Tongue (tissue), 2 donors: ENCODE measurements around the gene CCR4. TPM values are rescaled to one million over a fixed set of nuclear protein-coding genes. Genes with fewer than 3 reads are reported as not detected.
A peak's percentile ranks its signal among the peaks of the same experiment; 100 is the strongest.
"Not testable (repeated sequence)": the region's sequence is repeated elsewhere in the genome, so short reads cannot be mapped to it uniquely, and the experiment has no call there.

ENCODE experiments used
- DNase-seq: peaks from one replicate; pipeline ENCODE4 v3.0.0-alpha.2; 2015
- total RNA-seq: library from RNA; depleted of rRNA; stranded (reverse); fragments of >200 nt; gene quantifications from one replicate; pipeline ENCODE4 v1.2.3, GENCODE V29; 2014

CCR4 gene
- not detected for total RNA-seq

DNA sequence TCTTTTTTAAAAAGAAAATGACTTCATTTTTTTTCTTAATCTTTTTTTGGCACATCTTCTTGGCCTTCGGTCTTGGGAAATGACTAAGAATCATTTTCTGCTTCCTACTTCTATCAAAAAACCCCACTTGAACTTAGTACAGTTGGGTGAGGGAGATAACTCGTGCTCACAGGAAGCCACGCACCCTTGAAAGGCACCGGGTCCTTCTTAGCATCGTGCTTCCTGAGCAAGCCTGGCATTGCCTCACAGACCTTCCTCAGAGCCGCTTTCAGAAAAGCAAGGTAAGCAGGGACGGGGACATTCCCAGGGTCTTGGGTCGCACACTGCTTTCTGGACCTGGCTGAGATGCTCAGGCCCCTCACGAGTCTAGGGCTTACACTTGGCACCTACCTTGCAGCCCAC is at the start of gene CCR4:
Gene CCR4 (plus strand): TSS at position 235 of the 402 bp plus-strand sequence. CDS start 1,779 bp downstream, outside the sequence.
- DNase-seq, result no peak

DNA sequence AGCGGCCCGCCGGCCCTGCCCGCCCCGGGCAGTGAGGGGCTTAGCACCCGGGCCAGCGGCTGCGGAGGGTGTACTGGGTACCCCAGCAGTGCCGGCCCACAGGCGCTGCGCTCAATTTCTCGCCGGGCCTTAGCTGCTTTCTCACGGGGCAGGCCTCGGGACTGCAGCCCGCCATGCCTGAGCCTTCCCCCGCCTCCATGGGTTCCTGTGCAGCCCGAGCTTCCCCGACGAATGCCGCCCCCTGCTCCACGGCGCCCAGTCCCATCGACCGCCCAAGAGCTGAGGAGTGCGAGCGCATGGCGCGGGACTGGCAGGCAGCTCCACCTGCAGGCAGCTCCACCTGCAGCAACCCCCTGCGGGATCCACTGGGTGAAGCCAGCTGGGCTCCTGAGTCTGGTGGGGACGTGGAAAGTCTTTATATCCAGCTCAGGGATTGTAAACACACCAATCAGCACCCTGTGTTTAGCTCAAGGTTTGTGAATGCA is 48.5 kb upstream of the CCR4 start:
- peak; percentile 32 for DNase-seq

DNA sequence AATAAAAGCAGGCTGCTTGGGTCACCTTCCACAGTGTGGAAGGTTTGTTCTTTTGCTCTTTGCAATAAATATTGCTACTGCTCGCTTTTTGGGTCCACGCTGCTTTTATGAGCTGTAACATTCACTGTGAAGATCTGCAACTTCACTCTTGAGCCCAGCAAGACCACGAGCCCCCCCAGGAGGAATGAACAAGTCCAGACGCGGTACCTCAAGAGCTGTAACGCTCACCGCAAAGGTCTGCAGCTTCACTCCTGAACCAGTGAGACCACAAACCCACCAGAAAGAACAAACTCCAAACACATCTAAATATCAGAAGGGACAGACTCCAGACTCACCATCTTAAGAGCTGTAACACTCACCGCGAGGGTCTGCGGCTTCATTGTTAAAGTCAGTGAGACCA is 47.5 kb upstream of the CCR4 start:
- no peak for DNase-seq

DNA sequence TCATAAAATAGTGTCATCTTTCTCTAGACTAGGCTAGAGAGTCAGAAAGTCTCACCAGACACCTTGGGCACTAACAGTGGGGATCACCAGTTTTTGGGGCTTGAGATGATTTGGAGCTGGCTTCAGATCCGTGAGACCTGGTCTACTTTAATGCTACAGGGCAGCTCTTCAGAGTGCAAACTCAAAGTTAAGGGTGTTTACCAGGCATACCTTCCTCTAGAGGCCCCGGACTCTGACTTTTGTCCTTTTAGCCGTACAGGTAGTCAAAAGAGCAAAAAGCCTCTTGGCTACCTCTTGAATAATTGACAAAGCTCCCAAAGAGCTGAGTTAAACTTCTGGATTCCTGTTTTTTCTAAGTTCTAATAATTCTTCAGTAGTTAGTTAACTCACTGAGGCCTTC is 41.4 kb upstream of the CCR4 start:
- DNase-seq, result no peak

DNA sequence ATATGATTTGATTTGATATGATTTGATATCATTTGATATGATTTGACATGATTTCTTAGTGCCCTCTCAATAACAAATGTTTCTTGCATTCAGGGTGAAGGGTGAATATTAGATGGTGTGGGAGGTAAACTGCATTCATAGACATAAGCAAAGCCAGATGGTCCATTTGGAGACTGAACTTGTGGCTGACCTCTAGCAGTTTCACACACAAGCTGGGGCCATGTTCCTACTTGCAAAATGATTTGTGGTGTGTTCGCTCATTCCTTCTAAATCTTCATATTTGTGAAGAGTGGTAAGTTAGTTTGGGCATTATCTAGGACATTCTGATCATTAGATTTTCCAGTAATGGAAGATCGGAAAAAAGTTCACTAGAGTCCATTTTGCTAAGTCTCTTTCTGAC is 40.5 kb upstream of the CCR4 start:
- no peak for DNase-seq

DNA sequence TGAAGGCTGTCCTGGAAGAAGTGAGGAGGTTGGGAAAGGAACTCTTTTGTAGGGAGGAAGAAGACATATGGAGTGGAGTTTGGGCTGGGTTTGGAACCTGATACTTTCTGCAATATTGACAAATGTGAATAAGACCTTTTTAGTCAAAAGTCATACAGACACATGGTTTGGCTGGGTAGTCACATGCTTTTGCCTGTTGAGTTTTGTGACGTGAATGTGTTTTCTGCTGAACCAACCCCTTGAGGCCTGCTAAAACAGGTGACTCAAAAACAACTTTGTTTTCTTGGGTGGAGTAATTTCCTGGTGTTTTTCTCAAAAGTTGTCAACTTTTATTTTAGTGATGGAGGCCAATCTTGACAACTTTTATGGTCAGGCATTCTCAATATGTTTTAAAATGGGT is 39.4 kb upstream of the CCR4 start:
- DNase-seq, result no peak

DNA sequence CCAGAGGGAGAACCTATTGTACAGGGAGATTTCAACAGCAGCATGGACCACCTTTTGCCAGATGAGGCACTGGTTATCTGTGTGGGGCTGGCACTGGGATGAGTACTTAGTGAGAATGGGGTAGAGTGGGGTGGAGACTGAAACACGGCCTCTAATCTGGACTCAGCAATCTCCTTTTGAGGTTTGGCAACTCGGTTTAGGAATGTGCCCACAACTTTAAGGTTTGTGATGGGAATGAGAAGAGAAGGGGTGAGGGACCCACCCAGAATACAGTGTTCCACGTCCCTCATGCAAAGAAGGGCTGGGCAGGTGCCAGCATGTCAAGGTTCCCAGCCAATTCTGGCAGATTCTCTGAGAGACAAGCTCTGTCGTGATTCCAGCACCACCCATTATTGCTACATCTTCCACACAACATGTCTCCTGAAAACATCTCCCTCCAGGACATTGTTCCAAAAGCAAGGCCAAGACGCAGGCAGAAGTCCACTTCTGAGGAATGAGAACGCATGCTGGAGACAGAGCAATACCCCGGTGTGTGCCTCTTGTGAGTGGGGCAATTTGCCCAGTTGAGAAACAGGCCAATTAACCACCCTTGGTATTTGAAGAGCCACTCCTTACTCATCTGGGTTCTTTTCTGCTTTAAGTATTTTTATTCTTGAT is 37.5 kb upstream of the CCR4 start:
- DNase-seq, result peak; percentile 36

DNA sequence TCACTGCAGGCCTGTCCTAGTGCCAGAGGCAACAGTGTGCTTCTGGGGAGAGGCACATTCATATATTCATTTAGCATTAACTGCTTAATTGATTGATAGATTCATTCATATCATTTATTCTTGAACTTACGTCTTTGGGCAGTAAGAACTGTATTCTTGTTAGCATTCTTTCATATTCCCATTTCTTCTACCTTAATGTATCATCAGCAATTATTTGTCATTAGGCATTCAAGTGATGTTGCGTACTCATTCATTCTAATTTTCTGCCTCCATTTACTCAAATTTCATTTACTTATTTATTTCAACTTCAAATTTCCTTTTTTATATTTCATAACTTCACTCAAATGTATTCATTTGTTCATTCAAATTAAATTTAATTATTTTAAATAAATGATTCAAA is 31.5 kb upstream of the CCR4 start:
- DNase-seq, result no peak

DNA sequence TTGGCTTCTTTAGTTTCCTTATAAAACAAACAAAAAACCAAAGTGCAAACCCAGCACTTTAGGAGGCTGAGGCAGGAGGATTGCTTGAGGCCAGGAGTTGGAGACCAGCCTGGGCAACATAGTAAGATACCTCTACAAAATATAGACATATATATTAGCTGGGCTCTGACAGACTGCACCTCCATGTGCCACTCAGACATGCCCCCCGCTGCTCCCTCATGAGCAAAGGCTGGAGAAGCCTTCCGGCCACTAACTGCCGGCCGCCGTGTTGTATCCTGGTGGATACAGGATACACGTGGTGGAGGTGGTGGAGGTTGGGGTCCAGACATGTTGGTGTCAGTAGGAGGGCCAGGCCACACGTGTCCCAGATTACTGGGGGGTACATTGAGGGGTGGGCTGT is 29.4 kb upstream of the CCR4 start:
- no peak for DNase-seq

DNA sequence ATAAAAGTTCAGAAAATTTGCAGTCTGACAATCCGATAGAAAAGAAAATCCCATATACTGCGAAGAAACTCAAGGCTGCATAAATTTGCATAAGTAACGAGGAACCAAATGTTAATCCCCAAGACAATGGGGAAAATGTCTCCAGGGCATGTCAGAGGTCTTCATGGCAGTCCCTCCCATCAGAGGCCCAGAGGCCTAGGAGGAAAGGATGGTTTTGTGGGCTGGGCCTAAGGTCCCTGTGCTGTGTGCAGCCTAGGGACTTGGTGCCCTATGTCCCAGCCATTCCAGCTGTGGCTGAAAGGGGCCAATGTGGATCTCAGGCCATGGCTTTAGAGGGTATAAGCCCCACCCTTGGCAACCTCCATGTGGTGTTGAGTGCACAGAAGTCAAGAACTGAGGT is 21.3 kb upstream of the CCR4 start:
- DNase-seq, result no peak

DNA sequence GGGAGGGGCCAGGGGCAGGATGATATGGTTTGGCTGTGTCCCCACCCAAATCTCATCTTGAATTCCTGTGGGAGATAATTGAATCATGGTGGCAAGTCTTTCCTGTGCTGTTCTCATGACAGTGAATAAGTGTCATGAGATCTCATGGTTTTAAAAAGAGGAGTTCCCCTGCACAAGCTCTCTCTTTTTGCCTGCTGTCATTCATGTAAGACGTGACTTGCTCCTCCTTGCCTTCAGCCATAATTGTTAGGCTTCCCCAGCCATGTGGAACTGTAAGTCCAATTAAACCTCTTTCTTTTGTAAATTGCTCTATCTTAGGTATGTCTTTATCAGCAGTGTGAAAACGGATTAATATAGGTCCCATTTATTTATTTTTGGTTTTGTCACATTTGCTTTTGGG is 20.2 kb upstream of the CCR4 start:
- not testable (repeated sequence) for DNase-seq

DNA sequence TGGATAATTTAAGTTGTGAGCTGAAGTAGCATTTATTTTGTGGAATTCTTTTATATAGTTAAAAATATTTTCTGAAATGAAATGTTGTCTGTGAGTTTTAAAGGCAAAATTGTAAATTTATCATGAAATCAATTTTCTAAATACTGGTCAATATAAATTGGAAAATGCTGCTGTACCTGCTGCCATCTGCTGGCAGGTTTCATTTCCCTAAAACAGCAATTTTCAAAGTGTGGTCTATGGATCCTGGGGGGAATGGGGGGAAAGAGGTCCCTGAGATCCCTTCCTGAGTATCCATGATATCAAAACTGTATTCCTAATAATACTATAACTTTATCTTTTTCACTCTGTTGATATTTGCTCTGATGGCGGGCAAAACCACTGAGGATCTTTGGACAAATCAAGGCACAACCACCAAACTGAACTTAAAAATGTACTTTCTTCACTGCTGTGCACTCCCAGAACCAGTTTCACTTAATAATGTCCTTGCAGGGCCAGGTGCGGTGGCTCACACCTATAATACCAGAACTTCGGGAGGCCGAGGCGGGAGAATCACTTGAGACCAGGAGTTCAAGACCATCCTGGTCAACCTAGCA is 17.2 kb upstream of the CCR4 start:
- peak; percentile 30 for DNase-seq

DNA sequence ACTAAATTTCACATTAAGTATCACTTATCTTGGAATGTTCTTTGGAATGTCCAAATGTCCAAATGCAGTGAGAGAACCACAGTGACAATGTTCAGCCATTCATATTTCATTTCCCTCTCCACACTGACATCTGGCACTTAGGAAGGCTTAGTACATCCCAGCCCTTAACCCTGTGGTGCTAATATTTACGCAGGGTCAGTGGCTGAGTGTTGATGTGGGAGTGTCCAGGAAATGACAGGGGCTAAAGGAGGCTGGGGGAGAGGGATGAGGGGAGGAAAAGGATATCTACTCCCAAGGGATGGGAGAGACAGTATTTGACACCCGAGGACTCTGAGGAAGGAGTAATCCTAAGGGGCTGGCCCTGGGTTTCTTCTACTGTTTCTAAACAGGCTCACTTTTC is 14.1 kb upstream of the CCR4 start:
- no peak for DNase-seq

DNA sequence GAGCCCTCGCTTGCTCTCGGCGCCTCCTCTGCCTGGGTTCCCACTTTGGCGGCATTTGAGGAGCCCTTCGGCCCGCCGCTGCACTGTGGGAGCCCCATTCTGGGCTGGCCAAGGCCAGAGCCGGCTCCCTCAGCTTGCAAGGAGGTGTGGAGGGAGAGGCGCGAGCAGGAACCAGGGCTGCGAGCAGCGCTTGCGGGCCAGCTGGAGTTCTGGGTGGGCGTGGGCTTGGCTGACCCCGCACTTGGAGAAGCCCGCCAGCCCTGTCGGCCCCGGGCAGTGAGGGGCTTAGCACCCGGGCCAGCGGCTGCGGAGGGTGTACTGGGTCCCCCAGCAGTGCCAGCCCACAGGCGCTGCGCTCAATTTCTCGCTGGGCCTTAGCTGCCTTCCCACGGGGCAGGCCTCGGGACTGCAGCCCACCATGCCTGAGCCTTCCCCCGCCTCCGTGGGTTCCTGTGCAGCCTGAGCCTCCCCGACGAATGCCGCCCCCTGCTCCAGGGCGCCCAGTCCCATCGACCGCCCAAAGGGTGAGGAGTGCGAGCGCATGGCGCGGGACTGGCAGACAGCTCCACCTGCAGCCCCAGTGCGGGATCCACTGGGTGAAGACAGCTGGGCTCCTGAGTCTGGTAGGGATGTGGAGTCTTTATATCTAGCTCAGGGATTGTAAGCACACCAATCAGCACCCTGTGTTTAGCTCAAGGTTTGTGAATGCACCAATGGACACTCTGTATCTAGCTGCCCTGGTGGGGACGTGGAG is 11.7 kb upstream of the CCR4 start:
- DNase-seq, result not testable (repeated sequence)

DNA sequence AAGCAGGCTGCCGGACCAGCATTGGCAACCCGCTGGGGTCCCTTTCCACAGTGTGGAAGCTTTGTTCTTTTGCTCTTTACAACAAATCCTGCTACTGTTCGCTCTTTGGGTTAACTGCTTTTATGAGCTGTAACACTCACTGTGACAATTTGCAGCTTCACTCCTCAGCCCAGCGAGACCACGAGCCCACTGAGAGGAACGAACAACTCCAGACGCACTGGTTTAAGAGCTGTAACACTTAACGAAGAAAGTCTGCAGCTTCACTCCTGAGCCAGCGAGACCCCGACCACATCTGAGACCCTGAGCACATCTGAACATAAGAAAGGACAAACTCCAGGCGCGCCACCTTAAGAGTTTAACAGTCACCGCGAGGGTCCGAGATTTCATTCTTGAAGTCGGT is 10.7 kb upstream of the CCR4 start:
- DNase-seq, result no peak

DNA sequence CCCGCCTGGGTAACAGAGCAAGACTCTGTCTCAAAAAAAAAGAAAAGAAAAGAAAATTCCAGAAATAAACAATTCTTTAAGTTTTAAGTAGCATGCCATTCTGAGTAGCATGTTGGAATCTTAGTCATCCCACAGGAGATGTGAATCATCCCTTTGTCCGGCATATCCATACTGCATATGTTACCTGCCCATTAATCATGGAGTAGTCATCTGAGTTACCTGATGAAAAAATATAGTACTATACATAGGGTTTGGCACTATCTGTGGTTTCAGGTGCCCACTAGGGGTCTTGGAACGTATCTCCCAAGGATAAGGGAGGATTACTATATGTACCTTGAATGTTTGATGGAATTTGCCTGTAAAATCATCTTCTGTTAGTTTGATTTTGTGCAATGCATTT is 6.3 kb upstream of the CCR4 start:
- DNase-seq, result no peak

DNA sequence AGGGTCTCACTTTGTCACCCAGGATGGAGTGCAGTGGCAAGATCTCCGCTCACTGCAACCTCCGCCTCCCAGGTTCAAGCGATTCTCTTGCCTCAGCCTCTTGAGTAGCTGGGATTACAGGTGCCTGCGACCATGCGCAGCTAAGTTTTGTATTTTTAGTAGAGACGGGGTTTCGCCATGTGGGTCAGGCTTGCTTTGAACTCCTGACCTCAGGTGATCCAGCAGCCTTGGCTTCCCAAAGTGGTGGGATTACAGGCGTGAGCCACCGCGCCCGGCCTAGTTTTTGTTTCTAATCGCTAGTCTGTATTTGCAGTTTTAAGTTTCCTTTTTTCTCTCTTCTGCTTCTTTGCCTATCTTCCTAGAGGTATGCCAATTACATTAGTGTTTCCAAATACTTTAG is 5.8 kb upstream of the CCR4 start:
- DNase-seq, result not testable (repeated sequence)

DNA sequence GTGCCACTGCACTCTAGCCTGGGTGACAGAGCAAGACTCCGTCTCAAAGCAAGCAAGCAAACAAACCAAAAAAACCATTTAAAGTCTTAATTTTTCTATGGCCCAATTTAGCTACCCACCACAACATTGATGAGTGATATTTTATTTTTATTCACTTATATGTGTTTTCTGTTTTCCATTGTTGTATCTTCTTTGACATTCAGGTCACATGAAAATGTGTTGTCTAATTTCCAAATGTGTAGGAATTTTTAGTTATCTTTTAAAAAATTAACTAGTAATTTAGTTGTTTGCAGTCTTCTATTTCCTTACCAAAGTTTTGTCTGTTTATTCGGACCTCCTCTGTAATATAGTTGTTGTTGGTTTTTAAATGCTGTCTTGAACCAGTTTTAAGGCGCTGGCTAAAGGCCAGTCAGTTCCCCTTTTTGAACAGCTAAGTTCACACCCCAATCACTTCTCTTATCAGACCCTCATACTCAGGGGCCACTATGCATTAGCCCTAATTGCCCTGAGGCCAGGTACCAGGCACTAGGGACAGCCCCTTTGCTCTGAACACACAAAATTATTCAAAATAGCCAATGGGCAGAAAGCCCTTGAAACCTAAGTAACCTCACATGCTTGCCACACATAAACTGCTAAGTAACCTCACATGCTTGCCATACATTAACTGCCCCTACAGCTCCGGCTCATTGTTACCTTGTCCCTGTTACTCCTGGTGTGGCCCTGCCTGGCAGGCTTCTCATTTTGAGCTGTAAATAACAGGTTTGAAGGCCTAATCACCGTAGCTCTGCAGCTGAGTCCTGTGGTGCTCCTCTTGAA is 4.3 kb upstream of the CCR4 start:
- no peak for DNase-seq

DNA sequence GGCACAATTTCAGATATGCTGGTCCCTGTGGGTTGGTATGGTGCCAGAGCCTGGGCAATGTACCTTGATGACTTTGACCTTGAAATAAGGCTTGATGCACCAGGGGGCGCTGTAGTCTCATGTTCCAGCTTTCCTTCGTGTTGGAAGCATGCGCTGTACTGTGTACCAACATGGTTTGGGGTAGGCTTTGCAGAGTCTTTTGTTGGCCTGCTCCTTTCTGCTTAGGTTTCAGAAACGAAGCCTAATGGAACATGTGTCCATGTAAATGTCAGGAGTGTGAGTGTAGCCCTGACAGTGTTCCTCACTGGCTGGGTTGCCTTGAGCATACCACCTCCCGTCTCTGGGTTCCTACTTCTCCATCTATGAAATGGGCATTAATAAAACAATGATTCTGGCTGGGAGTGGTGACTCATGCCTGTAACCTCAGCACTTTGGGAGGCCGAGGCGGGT is 3.6 kb upstream of the CCR4 start:
- DNase-seq, result peak; percentile 79

DNA sequence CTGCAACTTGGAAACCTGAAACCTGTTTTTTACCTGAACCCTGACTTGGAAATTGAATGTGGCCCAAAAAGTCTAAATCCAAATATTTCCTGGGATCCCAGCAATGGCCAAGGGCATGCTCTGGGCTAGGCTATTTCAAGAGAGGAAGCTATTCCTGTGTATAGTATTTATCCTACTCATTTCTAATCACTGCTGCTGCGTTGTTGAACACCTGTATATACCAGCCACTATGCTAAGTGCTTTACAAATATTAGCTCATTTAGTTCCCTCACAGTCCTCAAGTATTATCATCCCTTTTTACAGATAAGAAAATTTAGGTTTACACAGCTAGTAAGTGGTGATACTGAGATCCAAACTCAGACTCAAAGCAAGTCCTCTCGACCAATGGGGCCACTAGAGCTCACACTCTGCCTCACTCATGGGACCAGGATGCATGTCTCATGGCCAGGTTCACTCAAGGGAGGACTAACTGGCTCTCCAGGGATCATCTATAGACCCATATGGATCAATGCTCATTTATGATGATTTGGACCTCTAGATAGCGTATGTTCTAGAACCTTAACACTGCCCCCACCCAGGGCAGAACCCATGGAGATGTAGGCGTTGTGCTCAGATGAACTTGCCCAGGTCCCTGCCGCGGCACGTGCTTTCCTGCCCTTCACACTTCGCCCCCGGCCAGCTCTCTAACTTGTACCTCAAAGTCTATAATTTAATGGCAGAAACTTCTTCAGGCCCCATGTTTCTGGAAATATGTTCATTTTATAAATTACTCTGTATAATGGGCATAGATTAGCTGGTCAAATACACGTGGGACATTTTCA is 2.6 kb upstream of the CCR4 start:
- no peak for DNase-seq

DNA sequence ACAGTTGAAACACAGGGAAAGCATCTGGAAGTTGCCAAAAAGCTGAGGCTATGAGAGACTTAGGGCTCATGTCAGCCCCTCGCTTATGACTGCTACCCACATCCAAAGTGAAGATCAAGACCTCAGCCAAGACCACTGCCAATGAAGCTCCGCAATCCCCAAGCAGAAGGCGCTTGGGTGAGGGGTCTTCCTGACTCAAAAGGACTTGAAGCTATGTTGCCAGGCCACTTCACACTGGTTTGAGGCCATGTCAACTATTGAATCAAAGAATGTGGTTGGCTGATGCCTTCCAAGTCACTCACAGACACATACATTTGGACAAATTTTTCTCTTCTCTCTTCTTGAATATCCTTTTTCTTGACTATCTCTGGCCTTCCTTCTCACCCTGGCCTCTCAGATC is 928 bp upstream of the CCR4 start:
- no peak for DNase-seq
